HepG2 (cell line): Measurements from ENCODE around the gene FAM222B.

Experiments used
- HIC2 ChIP-seq: sonication (generic); formaldehyde crosslinking; IDR thresholded peaks from 2 replicates; pipeline ENCODE4 v1.9.0; 2022; ENCODE audit warnings: low read depth, missing genetic modification reagents
- NR2F2 ChIP-seq: IDR thresholded peaks from 2 replicates; pipeline ENCODE4 v1.6.1; 2012; ENCODE audit warnings: low read depth, inconsistent platforms, borderline replicate concordance
- POLR2A ChIP-seq, 2 experiments: IDR thresholded peaks; 2 replicates each; pipeline ENCODE4 v1.6.1; 2011; ENCODE audit warnings: low read depth in 2 of 2, low read length in 2 of 2, mild to moderate bottlenecking in 1 of 2, moderate library complexity in 1 of 2; ENCODE audit not compliant: insufficient read depth in 1 of 2
- TF ChIP-seq, protein P1 (sequence below): conservative IDR thresholded peaks from 2 replicates; pipeline ENCODE4 v1.6.1; 2018; ENCODE audit warnings: missing genetic modification reagents
- TF ChIP-seq, protein P2 (sequence below): sonication (generic); formaldehyde crosslinking; IDR thresholded peaks from 2 replicates; pipeline ENCODE4 v1.4.0; 2020; ENCODE audit warnings: missing genetic modification reagents

GRCh38 chr17:28892024-28892423, 49.4 kb upstream of the FAM222B start:
- TF ChIP-seq, protein P1, sequence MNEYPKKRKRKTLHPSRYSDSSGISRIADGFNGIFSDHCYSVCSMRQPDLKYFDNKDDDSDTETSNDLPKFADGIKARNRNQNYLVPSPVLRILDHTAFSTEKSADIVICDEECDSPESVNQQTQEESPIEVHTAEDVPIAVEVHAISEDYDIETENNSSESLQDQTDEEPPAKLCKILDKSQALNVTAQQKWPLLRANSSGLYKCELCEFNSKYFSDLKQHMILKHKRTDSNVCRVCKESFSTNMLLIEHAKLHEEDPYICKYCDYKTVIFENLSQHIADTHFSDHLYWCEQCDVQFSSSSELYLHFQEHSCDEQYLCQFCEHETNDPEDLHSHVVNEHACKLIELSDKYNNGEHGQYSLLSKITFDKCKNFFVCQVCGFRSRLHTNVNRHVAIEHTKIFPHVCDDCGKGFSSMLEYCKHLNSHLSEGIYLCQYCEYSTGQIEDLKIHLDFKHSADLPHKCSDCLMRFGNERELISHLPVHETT (CRISPR knock-in tag): no peak
- TF ChIP-seq POLR2A (IDR thresholded peaks at IDR 0.05; ENCODE audit: insufficient read depth in 1 of 2, low read depth in 2 of 2, low read length in 2 of 2) (no peak), HIC2 (CRISPR knock-in tag) (no peak), NR2F2 (no peak)
- TF ChIP-seq, protein P2, sequence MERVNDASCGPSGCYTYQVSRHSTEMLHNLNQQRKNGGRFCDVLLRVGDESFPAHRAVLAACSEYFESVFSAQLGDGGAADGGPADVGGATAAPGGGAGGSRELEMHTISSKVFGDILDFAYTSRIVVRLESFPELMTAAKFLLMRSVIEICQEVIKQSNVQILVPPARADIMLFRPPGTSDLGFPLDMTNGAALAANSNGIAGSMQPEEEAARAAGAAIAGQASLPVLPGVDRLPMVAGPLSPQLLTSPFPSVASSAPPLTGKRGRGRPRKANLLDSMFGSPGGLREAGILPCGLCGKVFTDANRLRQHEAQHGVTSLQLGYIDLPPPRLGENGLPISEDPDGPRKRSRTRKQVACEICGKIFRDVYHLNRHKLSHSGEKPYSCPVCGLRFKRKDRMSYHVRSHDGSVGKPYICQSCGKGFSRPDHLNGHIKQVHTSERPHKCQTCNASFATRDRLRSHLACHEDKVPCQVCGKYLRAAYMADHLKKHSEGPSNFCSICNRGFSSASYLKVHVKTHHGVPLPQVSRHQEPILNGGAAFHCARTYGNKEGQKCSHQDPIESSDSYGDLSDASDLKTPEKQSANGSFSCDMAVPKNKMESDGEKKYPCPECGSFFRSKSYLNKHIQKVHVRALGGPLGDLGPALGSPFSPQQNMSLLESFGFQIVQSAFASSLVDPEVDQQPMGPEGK (CRISPR knock-in tag): no peak
